AG09319 (cell line): ENCODE measurements around the gene TBC1D8B.

ENCODE experiments used
- DNase-seq: peaks from one replicate; pipeline ENCODE4 v3.0.0-alpha.2; 2010; ENCODE audit warnings: low read depth; ENCODE audit errors: extremely low read depth
- TF ChIP-seq, protein P1 (sequence below): IDR thresholded peaks from 2 replicates; pipeline ENCODE4 v1.5.1; 2011; ENCODE audit warnings: low read depth, mild to moderate bottlenecking, inconsistent platforms, low read length, moderate library complexity

Gene TBC1D8B

DNA sequence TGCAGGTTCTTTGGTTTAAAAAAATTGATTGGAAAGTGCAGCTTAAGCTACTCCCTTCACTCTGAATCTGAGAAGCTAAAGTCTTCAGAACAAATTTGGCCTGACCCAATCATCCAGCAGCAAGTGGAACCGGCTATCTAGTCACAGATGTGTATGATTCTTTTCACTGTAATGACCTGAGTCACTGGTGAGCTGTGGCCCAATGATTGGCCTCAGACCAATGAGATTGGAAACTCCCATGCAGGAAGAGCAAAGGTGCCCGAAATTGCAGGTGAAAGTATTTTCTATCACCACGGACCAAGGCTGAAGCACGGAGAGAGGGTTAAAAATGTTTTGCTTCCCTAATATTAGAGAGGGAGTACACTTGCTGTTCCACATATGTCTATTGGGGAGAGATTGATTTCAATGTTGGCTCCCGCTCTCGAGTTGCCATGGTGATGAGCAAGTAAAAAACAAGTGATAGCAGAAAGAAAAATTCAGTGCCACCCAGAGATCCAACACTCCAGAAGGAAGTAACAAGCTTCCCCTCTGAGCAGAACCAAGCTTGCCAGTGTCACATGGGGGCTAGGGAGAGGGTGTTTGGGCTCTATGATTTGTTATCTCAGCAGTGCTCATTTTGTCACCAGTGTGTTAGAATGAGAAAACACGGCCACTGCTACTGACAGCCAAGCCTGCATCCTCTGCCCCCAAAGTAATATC is 89.4 kb downstream of the TBC1D8B start:
- TF ChIP-seq, protein P1, sequence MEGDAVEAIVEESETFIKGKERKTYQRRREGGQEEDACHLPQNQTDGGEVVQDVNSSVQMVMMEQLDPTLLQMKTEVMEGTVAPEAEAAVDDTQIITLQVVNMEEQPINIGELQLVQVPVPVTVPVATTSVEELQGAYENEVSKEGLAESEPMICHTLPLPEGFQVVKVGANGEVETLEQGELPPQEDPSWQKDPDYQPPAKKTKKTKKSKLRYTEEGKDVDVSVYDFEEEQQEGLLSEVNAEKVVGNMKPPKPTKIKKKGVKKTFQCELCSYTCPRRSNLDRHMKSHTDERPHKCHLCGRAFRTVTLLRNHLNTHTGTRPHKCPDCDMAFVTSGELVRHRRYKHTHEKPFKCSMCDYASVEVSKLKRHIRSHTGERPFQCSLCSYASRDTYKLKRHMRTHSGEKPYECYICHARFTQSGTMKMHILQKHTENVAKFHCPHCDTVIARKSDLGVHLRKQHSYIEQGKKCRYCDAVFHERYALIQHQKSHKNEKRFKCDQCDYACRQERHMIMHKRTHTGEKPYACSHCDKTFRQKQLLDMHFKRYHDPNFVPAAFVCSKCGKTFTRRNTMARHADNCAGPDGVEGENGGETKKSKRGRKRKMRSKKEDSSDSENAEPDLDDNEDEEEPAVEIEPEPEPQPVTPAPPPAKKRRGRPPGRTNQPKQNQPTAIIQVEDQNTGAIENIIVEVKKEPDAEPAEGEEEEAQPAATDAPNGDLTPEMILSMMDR: no peak
- no peak for DNase-seq

DNA sequence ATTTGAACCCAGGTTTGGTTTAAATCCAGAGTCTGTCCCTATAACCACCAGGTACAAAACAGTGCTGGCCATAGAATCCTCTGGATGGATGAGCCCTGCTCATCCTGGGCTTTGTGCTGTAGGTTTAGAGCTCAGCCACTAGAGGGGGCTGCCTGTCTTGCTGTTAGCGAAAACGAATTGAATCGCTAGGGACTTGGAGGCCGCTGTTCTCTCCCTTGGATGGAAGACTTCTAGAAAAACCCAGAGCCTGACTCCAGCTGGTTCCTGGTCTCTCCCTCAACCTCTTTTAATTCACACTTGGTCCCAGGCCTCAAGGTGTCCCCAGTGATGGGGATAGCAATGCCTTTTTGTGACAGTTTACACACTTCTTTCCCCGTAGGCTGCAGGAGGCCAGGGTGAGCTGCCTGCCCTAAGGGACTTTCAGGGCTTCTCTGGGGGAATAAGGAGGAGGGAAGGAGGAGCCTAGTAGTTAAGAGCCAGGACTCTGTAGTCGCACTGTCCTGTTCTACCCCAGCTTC is 92.0 kb downstream of the TBC1D8B start:
- TF ChIP-seq, protein P1: peak; percentile 94
- DNase-seq: peak; percentile 46

DNA sequence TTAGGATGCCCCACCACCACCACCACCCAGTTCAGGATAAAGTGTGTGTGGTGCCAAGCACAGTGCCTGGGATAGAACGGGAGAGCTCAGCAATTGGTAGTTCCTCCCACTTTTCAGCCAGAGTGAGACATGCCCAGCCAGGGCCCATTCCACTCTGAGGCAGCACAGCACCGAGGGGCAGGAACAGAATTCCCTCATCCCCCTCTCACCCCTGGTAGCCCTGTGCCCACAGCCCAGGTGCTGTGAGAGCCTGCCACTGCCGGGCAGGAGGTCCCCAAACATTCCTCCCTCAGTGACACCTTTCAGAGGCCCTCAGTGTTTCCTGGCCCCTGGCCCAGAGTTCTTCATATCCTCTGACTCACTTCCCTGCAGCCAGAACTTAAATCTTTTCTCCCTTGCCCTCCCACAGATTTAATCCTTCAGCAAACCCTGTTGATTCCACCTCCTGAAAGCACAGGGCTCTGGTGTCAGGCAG is 92.5 kb downstream of the TBC1D8B start:
- TF ChIP-seq, protein P1: no peak
- DNase-seq: no peak

DNA sequence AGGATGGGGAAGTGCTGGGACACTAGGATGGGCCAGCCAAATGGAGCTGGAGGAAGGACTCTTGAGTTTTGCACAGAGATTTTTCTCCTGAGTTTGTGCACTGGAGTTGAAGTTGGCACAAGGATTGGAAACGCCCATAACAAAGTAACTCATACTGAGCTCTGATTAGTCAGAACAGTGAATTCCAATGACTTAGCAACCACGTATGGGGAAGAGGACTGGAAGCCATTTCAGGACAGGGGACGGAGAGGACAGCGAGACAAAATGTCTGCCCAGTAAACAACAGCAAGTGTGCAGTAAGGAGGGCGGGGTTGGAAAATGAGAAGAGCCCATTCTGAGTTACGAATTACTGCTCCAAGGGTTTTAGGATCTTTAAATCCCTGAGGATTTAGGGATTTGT is 94.8 kb downstream of the TBC1D8B start:
- TF ChIP-seq, protein P1: no peak
- no peak for DNase-seq

DNA sequence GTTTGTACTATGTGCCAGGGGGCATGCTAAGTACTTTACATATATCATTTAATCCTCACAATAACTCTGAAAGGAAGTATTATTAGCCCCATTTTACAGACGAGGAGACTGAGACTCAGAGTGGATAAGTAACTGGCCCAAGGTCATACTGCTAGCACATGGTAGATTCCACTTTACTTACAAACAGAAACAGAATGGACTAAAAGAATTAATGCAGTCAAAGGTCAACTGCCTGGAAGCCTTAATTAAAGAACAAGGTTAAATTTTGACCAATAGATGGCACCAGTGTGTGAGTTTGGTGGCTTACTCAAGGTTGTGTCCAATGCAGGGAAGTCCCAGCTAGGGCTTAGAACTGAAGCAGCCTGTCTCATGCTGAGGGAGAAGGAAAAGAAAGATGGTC is 96.0 kb downstream of the TBC1D8B start:
- TF ChIP-seq, protein P1: peak; percentile 29
- DNase-seq: no peak

DNA sequence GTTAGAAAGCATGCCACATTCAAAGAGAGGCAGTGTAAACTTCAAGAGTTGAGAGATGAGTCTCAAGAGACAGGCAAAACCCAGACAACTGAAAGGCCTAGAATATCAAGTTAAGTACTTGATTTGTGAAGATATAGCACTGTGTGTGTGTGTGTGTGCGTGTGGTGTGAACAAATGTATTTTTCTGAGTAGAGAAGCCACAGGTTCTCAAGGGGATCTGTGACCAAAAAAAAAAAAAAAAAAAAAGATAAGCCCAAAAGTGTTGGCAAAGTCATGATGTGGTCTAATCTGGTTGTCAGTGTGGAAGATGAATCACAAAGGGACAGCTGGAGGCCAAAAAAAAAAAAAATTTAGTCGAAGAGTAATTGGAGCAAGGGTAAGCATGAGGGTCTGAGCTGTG is 96.8 kb downstream of the TBC1D8B start:
- TF ChIP-seq, protein P1: no peak

DNA sequence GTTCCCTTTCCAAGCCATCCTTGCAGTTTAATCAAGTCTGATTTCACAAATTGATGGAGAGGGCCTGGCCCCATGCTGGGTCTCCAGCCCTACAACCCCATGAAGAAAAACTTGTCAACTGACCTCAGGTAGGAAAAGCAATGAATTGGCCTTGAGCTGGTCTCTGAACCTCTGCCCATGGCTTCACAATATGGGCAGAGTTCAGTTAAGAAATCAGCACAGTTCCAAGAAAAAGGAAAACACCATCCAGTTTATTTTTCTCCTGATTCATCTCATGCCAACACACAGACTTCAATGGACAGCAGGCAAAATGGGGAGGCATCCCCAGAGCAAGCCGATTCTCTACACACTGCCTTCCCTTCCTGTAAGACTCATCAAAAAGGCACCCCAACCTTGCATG is 97.4 kb downstream of the TBC1D8B start:
- TF ChIP-seq, protein P1: no peak
- DNase-seq: no peak

More for the DNA sequence above, 96.8 kb downstream of the TBC1D8B start:
- DNase-seq: no peak
